GM10266 (cell line): ENCODE data around the gene TLX1.

ENCODE experiments used
- DNase-seq: peaks from one replicate; pipeline ENCODE4 v3.0.0; 2012; ENCODE audit errors: extremely low spot score
- CTCF ChIP-seq: IDR thresholded peaks from 2 replicates; pipeline ENCODE4 v1.5.1; 2012; ENCODE audit warnings: mild to moderate bottlenecking, low read depth; ENCODE audit not compliant: control insufficient read depth, insufficient read depth; ENCODE audit errors: missing control alignments

Gene TLX1

GRCh38 chr10:101111547-101111946, 19.6 kb upstream of the TLX1 start:
- TF ChIP-seq CTCF = no peak

GRCh38 chr10:101112799-101113594, 18.1 kb upstream of the TLX1 start:
- TF ChIP-seq CTCF = no peak
- DNase-seq = no peak

More at GRCh38 chr10:101111547-101111946, 19.6 kb upstream of the TLX1 start:
- no peak for DNase-seq

GRCh38 chr10:101113890-101114403, 17.2 kb upstream of the TLX1 start:
- TF ChIP-seq CTCF = no peak
- no peak for DNase-seq

GRCh38 chr10:101114646-101115045, 16.5 kb upstream of the TLX1 start:
- no peak for DNase-seq
- TF ChIP-seq CTCF = no peak

GRCh38 chr10:101116754-101117153, 14.3 kb upstream of the TLX1 start:
- DNase-seq = no peak
- TF ChIP-seq CTCF = no peak

- TF ChIP-seq CTCF = no peak
- DNase-seq = no peak
These were observed 13.1 kb upstream of the TLX1 start for GRCh38 chr10:101118031-101118430.

- no peak for TF ChIP-seq CTCF
- no peak for DNase-seq
These were observed 10.6 kb upstream of the TLX1 start for GRCh38 chr10:101120520-101120883.
